Measurements from ENCODE around the gene ATP9B. TPM values are rescaled to one million over a fixed set of nuclear protein-coding genes. Genes with fewer than 3 reads are reported as not detected.

The ATP9B gene
- total RNA-seq, 1 experiment from 2014 or later: 20.9 TPM

GRCh38 chr18:79187532-79188277 lies 118.5 kb downstream of the ATP9B start:
- Histone ChIP-seq H3K18ac (ENCODE audit: insufficient read length, low read depth, low read length) (no peak overlapping the region), H3K4me1 (ENCODE audit: insufficient read depth, low read length) (no peaks in the 10 kb centered on the region; the same call in 1 of the 2 replicates), H3K23me2 (ENCODE audit: insufficient read length, low read depth, low read length, poor library complexity, severe bottlenecking) (no peaks in the 10 kb centered on the region), H3K79me2 (ENCODE audit: insufficient read depth, low read length) (no peaks in the 10 kb centered on the region), H3K4me2 (ENCODE audit: insufficient read depth, insufficient read length, low read length) (no peak overlapping the region), H3K9me3 (ENCODE audit: control insufficient read depth, low read depth, low read length) (no peaks in the 10 kb centered on the region), H3K23ac (ENCODE audit: insufficient read length, low read depth, low read length) (no peak overlapping the region), H3K27ac (ENCODE audit: insufficient read length, low read depth, low read length) (no peak overlapping the region), H3K4ac (ENCODE audit: low read depth, low read length) (no peak overlapping the region), H2BK20ac (ENCODE audit: low read depth, low read length, poor library complexity, severe bottlenecking) (no peak overlapping the region), H4K8ac (replicated peaks; ENCODE audit: insufficient read length, low read depth, low read length) (no peak overlapping the region), H3K14ac (ENCODE audit: insufficient read depth, low read length) (no peak overlapping the region), H2AK5ac (ENCODE audit: insufficient read length, low read length) (no peak overlapping the region), H3T11ph (ENCODE audit: low read length) (no peak overlapping the region), H3K9ac (ENCODE audit: extremely low read depth, insufficient read length, low read length) (no peak overlapping the region), H3K27me3 (ENCODE audit: insufficient read depth, low read length) (no peaks in the 10 kb centered on the region), H4K20me1 (ENCODE audit: control insufficient read depth, insufficient read depth, insufficient read length) (no peaks in the 10 kb centered on the region), H4K5ac (ENCODE audit: insufficient read length, low read depth, low read length) (no peak overlapping the region), H2BK12ac (ENCODE audit: insufficient read length, low read depth, low read length) (no peak overlapping the region), H2AFZ (ENCODE audit: low read length) (no peak overlapping the region), H3K56ac (ENCODE audit: insufficient read length, low read depth, low read length) (no peak overlapping the region), H2BK15ac (ENCODE audit: low read depth, low read length) (no peak overlapping the region), H2BK5ac (ENCODE audit: insufficient read length, low read length) (no peak overlapping the region), H3K79me1 (ENCODE audit: insufficient read depth, low read depth, low read length, poor library complexity, severe bottlenecking) (no peaks in the 10 kb centered on the region), H4K91ac (ENCODE audit: insufficient read length, low read depth, low read length) (no peak overlapping the region), H2BK120ac (ENCODE audit: low read depth, low read length, poor library complexity, severe bottlenecking) (no peak overlapping the region)
- Mint-ChIP-seq H3K4me1 (peaks cover 10 to 26% of the 10 kb centered on the region in 2 experiments), H3K4me3 (no peak overlapping the region), H3K27me3 (ENCODE audit: low read depth) (no peaks in the 10 kb centered on the region; the same call in 1 of the 2 replicates), H3K9me3 (no peaks in the 10 kb centered on the region), H3K36me3 (ENCODE audit: insufficient read depth in 1 of 3, low read depth in 3 of 3) (no peaks in the 10 kb centered on the region), H3K27ac (peak overlapping the region in 2 of 3 experiments; percentile 24 to 74; a peak in 3 of 7 replicates)
- WGBS (ENCODE audit: extremely low coverage, insufficient read length, low lambda C conversion rate): no CpG with 5 or more reads among the region's 7 CpGs
- TF ChIP-seq CTCF (conservative IDR thresholded peaks at IDR 0.05): no peak
- no peak for DNase-seq
